ENCODE data around the gene MLLT11.

DNA sequence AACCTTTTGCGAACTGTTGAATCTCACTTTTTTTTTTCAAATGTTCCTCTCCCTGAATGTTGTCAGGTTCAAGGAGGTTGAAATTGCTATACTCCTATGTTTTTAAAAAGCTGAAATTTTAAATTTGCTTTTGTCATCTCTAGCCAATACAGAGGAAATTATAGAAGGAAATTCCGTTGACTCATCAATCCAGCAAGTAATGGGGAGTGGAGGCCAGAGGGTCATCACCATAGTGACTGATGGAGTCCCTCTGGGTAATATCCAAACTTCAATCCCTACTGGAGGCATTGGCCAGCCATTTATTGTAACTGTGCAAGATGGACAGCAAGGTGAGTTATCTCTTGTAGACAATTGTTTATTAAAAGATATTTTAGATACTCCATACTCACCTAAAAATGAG, 46.7 kb downstream of the MLLT11 start:
- TF ChIP-seq POLR2A (IDR thresholded peaks at IDR 0.05; ENCODE audit: low read depth, low read length): no peak
- TF ChIP-seq POLR2AphosphoS5 (IDR thresholded peaks at IDR 0.05; ENCODE audit: low read depth, low read length): no peak

Measured in GM12892 (cell line).